Hepatocyte (in vitro differentiated cells): ENCODE measurements around the gene LPP.

Experiments used
- CTCF ChIP-seq: fragments of 200-600 bp; sonication (generic); IDR thresholded peaks from 2 replicates; pipeline ENCODE4 v1.5.1; 2016; ENCODE audit warnings: antibody characterized with exemption, mild to moderate bottlenecking; ENCODE audit not compliant: poor library complexity
- EZH2 ChIP-seq: fragments of 200-600 bp; sonication (generic); IDR thresholded peaks from 2 replicates; pipeline ENCODE4 v1.6.1; 2016; ENCODE audit warnings: antibody characterized with exemption, mild to moderate bottlenecking, borderline replicate concordance
- EZH2phosphoT487 ChIP-seq: fragments of 200-600 bp; sonication (generic); IDR thresholded peaks from one replicate; pipeline ENCODE4 v1.6.1; 2018; ENCODE audit warnings: antibody characterized with exemption, mild to moderate bottlenecking, low read depth, moderate library complexity; ENCODE audit not compliant: unreplicated experiment, severe bottlenecking

- TF ChIP-seq CTCF (no peak), EZH2 (no peak), EZH2phosphoT487 (no peak)
Observed at GRCh38 chr3:188185717-188186251, 31.8 kb downstream of the LPP start.
